HL-60 (cell line): ENCODE results near the gene GOLGA6L10.
"Not testable (repeated sequence)": the region's sequence is repeated elsewhere in the genome, so short reads cannot be mapped to it uniquely, and the experiment has no call there.

Experiments
- POLR2AphosphoS5 ChIP-seq: IDR thresholded peaks from 2 replicates; pipeline ENCODE4 v1.6.1; 2012; ENCODE audit warnings: low read depth
- TF ChIP-seq, protein P1 (sequence below): IDR thresholded peaks from one replicate; pipeline ENCODE4 v1.5.1; 2011; ENCODE audit warnings: low read length, control low read depth, inconsistent platforms; ENCODE audit not compliant: insufficient read depth

DNA sequence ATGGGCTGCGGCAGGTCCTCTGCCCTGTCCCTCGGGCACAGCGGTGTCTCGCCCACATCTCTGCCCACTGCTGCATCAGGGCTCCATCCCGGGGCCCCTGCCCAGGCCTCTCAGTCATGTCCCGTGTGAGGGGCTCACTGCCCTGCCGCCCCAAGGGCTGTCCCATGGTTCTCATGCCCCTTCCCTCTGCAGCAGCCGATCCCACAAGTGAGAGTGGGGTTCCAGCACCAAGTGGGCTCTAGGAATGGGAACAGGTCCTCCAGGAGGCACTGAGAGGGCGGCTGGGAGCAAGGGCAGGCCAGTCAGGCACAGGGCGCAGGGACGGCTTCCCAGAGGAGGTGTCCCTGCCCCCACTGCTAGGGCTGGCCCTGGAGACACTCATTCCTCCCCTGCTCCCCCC is 18.4 kb downstream of the GOLGA6L10 start:
- not testable (repeated sequence) for TF ChIP-seq POLR2AphosphoS5
- TF ChIP-seq, protein P1, sequence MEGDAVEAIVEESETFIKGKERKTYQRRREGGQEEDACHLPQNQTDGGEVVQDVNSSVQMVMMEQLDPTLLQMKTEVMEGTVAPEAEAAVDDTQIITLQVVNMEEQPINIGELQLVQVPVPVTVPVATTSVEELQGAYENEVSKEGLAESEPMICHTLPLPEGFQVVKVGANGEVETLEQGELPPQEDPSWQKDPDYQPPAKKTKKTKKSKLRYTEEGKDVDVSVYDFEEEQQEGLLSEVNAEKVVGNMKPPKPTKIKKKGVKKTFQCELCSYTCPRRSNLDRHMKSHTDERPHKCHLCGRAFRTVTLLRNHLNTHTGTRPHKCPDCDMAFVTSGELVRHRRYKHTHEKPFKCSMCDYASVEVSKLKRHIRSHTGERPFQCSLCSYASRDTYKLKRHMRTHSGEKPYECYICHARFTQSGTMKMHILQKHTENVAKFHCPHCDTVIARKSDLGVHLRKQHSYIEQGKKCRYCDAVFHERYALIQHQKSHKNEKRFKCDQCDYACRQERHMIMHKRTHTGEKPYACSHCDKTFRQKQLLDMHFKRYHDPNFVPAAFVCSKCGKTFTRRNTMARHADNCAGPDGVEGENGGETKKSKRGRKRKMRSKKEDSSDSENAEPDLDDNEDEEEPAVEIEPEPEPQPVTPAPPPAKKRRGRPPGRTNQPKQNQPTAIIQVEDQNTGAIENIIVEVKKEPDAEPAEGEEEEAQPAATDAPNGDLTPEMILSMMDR = not testable (repeated sequence)
